A549 (cell line): ENCODE measurements around the gene POLR2E. TPM values are rescaled to one million over a fixed set of nuclear protein-coding genes. Genes with fewer than 3 reads are reported as not detected.

Experiments used
- ATAC-seq, 2 experiments: fragments of 200-7000 bp in 1 of 2; fragments of >200 bp in 1 of 2; cut with Nextera tagmentation in 1 of 2; cut with Tn5 transposase in 1 of 2; 3 replicates each; pipeline versions ENCODE4 v1.8.0 to v1.9.1; 2018 to 2020; ENCODE audit warnings: mild to moderate bottlenecking in 1 of 2, moderate library complexity in 1 of 2
- CTCF ChIA-PET: fragments of 300-600 bp; sonication (Branson Sonifier 250); formaldehyde crosslinking; extraction: SDS; loops from one replicate; lab custom pipeline; 2021; ENCODE audit warnings: antibody characterized with exemption, inconsistent platforms; lab: Yijun Ruan, JAX
- POLR2A ChIA-PET: fragments of 350-600 bp; formaldehyde crosslinking; extraction: SDS; loops from one replicate; lab custom pipeline; 2021; ENCODE audit warnings: antibody characterized with exemption, inconsistent platforms; lab: Yijun Ruan, JAX
- DNase-seq, 2 experiments: peaks; one replicate each; pipeline versions ENCODE4 v3.0.0 to v3.0.0-alpha.2; 2011 to 2016; ENCODE audit warnings: low read depth in 1 of 2, low spot score in 1 of 2
- FAIRE-seq: peaks from 2 replicates; lab custom pipeline; 2011; peaks lifted over from hg19 to GRCh38; lab: Jason Lieb, UNC
- H3K27ac ChIP-seq, 2 experiments: fragments of >200 bp; sonication (Bioruptor Twin); formaldehyde crosslinking; 3 replicates each; pipeline ENCODE4 v1.5.1; 2016 to 2017
- H3K4me1 ChIP-seq: fragments of >200 bp; sonication (Bioruptor Twin); formaldehyde crosslinking; 3 replicates; pipeline ENCODE4 v1.6.1; 2016
- H3K4me2 ChIP-seq: fragments of >200 bp; sonication (Bioruptor Twin); formaldehyde crosslinking; 3 replicates; pipeline ENCODE4 v1.6.1; 2016
- H3K4me3 ChIP-seq: fragments of >200 bp; sonication (Bioruptor Twin); formaldehyde crosslinking; 3 replicates; pipeline ENCODE4 v1.5.1; 2016
- H3K9me3 ChIP-seq: fragments of >200 bp; sonication (Bioruptor Twin); formaldehyde crosslinking; 3 replicates; pipeline ENCODE4 v1.6.1; 2016
- BCL3 ChIP-seq: fragments of >200 bp; sonication (Bioruptor Twin); formaldehyde crosslinking; IDR thresholded peaks from 3 replicates; pipeline ENCODE4 v1.6.1; 2016
- CEBPB ChIP-seq, 2 experiments: fragments of >200 bp in 1 of 2; sonication (Bioruptor Twin) in 1 of 2; formaldehyde crosslinking in 1 of 2; IDR thresholded peaks; 2 replicates each; pipeline ENCODE4 v1.6.1; 2012 to 2016
- CHD2 ChIP-seq: fragments of 150-350 bp; IDR thresholded peaks from 2 replicates; pipeline ENCODE4 v1.6.1; 2014; ENCODE audit warnings: low read length; ENCODE audit not compliant: partially characterized antibody
- CHD4 ChIP-seq: fragments of 200-600 bp; sonication (generic); IDR thresholded peaks from 2 replicates; pipeline ENCODE4 v1.6.1; 2016; ENCODE audit warnings: antibody characterized with exemption, mild to moderate bottlenecking, borderline replicate concordance
- E2F6 ChIP-seq: IDR thresholded peaks from 2 replicates; pipeline ENCODE4 v1.6.1; 2012; ENCODE audit warnings: low read depth, borderline replicate concordance
- EHMT2 ChIP-seq: fragments of 200-600 bp; sonication (generic); IDR thresholded peaks from 2 replicates; pipeline ENCODE4 v1.6.1; 2016; ENCODE audit warnings: antibody characterized with exemption, low read depth, mild to moderate bottlenecking, moderate library complexity
- ELK1 ChIP-seq: fragments of 150-350 bp; IDR thresholded peaks from 2 replicates; pipeline ENCODE4 v1.6.1; 2014; ENCODE audit warnings: low read depth, mild to moderate bottlenecking, low read length
- ESRRA ChIP-seq: fragments of 150-350 bp; IDR thresholded peaks from 2 replicates; pipeline ENCODE4 v1.6.1; 2014; ENCODE audit warnings: mild to moderate bottlenecking, low read length, borderline replicate concordance
- FOXS1 ChIP-seq: fragments of 250-450 bp; sonication (Bioruptor Pico); IDR thresholded peaks from 2 replicates; pipeline ENCODE4 v1.5.0; 2020; ENCODE audit warnings: mild to moderate bottlenecking, moderate library complexity
- GATA3 ChIP-seq: IDR thresholded peaks from 2 replicates; pipeline ENCODE4 v1.6.1; 2012; ENCODE audit warnings: borderline replicate concordance
- HDAC2 ChIP-seq: fragments of 200-600 bp; sonication (generic); IDR thresholded peaks from 2 replicates; pipeline ENCODE4 v1.6.1; 2016
- HOXA7 ChIP-seq: fragments of 250-450 bp; sonication (Bioruptor Pico); IDR thresholded peaks from 2 replicates; pipeline ENCODE4 v1.5.0; 2020; ENCODE audit warnings: mild to moderate bottlenecking, moderate library complexity
- JUN ChIP-seq, 2 experiments: fragments of >200 bp; sonication (Bioruptor Twin); formaldehyde crosslinking; IDR thresholded peaks; 2 replicates in 1 of 2; 3 replicates in 1 of 2; pipeline ENCODE4 v1.6.1; 2016 to 2017
- JUNB ChIP-seq: fragments of >200 bp; sonication (Bioruptor Twin); formaldehyde crosslinking; IDR thresholded peaks from 2 replicates; pipeline ENCODE4 v1.6.1; 2016
- KDM1A ChIP-seq: fragments of 200-600 bp; sonication (generic); IDR thresholded peaks from 2 replicates; pipeline ENCODE4 v1.6.1; 2016; ENCODE audit warnings: low read depth, mild to moderate bottlenecking
- MAZ ChIP-seq: fragments of 150-350 bp; IDR thresholded peaks from 2 replicates; pipeline ENCODE4 v1.6.1; 2014; ENCODE audit warnings: antibody characterized with exemption, low read depth, low read length, borderline replicate concordance
- NFE2L2 ChIP-seq: fragments of 150-350 bp; conservative IDR thresholded peaks from 2 replicates; pipeline ENCODE4 v1.6.1; 2014; ENCODE audit warnings: low read length
- NR3C1 ChIP-seq: fragments of >200 bp; sonication (Bioruptor Twin); formaldehyde crosslinking; IDR thresholded peaks from 3 replicates; pipeline ENCODE4 v1.6.1; 2017
- PBX3 ChIP-seq: IDR thresholded peaks from 2 replicates; pipeline ENCODE4 v1.6.1; 2012
- POLR2AphosphoS2 ChIP-seq: conservative IDR thresholded peaks from 2 replicates; pipeline ENCODE4 v1.6.1; 2012; ENCODE audit warnings: low read length, improper control_type of control experiment, inconsistent platforms
- RAD21 ChIP-seq, 2 experiments: fragments of >200 bp in 1 of 2; sonication (Bioruptor Twin) in 1 of 2; formaldehyde crosslinking in 1 of 2; IDR thresholded peaks in 1 of 2; conservative IDR thresholded peaks in 1 of 2; 2 replicates in 1 of 2; 3 replicates in 1 of 2; pipeline ENCODE4 v1.6.1; 2012 to 2018; ENCODE audit warnings: inconsistent platforms in 1 of 2
- RARB ChIP-seq: fragments of 250-450 bp; sonication (Bioruptor Pico); IDR thresholded peaks from 2 replicates; pipeline ENCODE4 v1.8.0; 2021; ENCODE audit warnings: mild to moderate bottlenecking, moderate library complexity
- REST ChIP-seq: fragments of 200-600 bp; sonication (generic); IDR thresholded peaks from 2 replicates; pipeline ENCODE4 v1.6.1; 2016; ENCODE audit warnings: antibody characterized with exemption, mild to moderate bottlenecking, moderate library complexity
- SMC3 ChIP-seq: fragments of >200 bp; sonication (Bioruptor Twin); formaldehyde crosslinking; IDR thresholded peaks from 3 replicates; pipeline ENCODE4 v1.6.1; 2018; ENCODE audit warnings: inconsistent platforms
- SREBF2 ChIP-seq: fragments of 450-650 bp; IDR thresholded peaks from 2 replicates; pipeline ENCODE4 v1.6.1; 2014; ENCODE audit warnings: mild to moderate bottlenecking, moderate library complexity
- USF2 ChIP-seq: fragments of 450-650 bp; IDR thresholded peaks from 2 replicates; pipeline ENCODE4 v1.6.1; 2014; ENCODE audit warnings: antibody characterized with exemption
- ZC3H11A ChIP-seq: fragments of 450-650 bp; IDR thresholded peaks from 2 replicates; pipeline ENCODE4 v1.6.1; 2014; ENCODE audit warnings: antibody characterized with exemption, mild to moderate bottlenecking
- ZSCAN20 ChIP-seq: fragments of 250-450 bp; sonication (Bioruptor Pico); IDR thresholded peaks from 2 replicates; pipeline ENCODE4 v1.8.0; 2022; ENCODE audit warnings: mild to moderate bottlenecking, moderate library complexity
- WGBS: methylation state at CpG from one replicate; pipeline ENCODE4 v1.1.6; 2017; ENCODE audit errors: missing lambda C conversion rate; 5-methylcytosine and 5-hydroxymethylcytosine counted together
- polyA plus RNA-seq, 4 experiments: library from polyadenylated mRNA; depleted of rRNA in 3 of 4; stranded (reverse); fragments of >200 nt; fragmentation: RNase III in 1 of 4; extraction: RNeasy Plus Mini Kit Qiagen cat#74134 plus additional on column Dnase treatment in 1 of 4; gene quantifications; 2 replicates in 3 of 4; 3 replicates in 1 of 4; pipeline ENCODE4 v1.2.3, GENCODE V29; 2011 to 2017

Gene POLR2E
- polyA plus RNA-seq, 2 of the 4 experiments (the other 2 are of a cell fraction), result 99.6 to 172 TPM

- CTCF ChIA-PET, result interaction anchor here (0.6 to 1.4 kb wide), 3 partner anchors 12 to 24 kb away, joined by 3 read pairs; no protein-coding TSS in a partner anchor
- no peaks in the 10 kb centered on the region for H3K9me3 ChIP-seq
- no peak overlapping the region for H3K27ac ChIP-seq
- DNase-seq (no peak), FAIRE-seq (no peak), ATAC-seq (no peak)
- TF ChIP-seq RARB (CRISPR knock-in tag) (no peak), KDM1A (no peak), RAD21 (conservative IDR thresholded peaks at IDR 0.05 in 1 of 2, IDR thresholded peaks at IDR 0.05 in 1 of 2) (no peak), MAZ (no peak), CHD4 (no peak), CEBPB (IDR thresholded peaks at IDR 0.05) (no peak), USF2 (no peak), FOXS1 (CRISPR knock-in tag) (no peak), SREBF2 (no peak), GATA3 (no peak), ZSCAN20 (CRISPR knock-in tag) (no peak), HDAC2 (no peak), CHD2 (no peak), HOXA7 (CRISPR knock-in tag) (no peak)
- H3K4me1 ChIP-seq, result peaks cover 6% of the 10 kb centered on the region; the same call in 1 of the 3 replicates
- no peak overlapping the region for H3K4me2 ChIP-seq
- WGBS, result 97% methylated on average over 6 of the region's 32 CpGs
- H3K4me3 ChIP-seq, result no peak overlapping the region
- POLR2A ChIA-PET, result no interaction called here
Observed at GRCh38 chr19:1089126-1089771, 5.9 kb downstream of the POLR2E start.

- peaks cover 4% of the 10 kb centered on the region; the same call in 1 of the 3 replicates for H3K4me1 ChIP-seq
- ChIA-PET CTCF (interaction anchor here (1.4 kb wide), 1 partner anchor 13 kb away, joined by 3 read pairs; no protein-coding TSS in a partner anchor), POLR2A (no interaction called here)
- no peak overlapping the region for H3K4me3 ChIP-seq
- FAIRE-seq (no peak), ATAC-seq (no peak; a peak in 1 of 6 replicates), DNase-seq (no peak)
- WGBS, result 92% methylated on average over 10 of the region's 27 CpGs
- no peak overlapping the region for H3K4me2 ChIP-seq
- H3K9me3 ChIP-seq, result no peaks in the 10 kb centered on the region
- no peak overlapping the region for H3K27ac ChIP-seq
- no peak for TF ChIP-seq ELK1
- no peak for TF ChIP-seq NFE2L2
- TF ChIP-seq BCL3, result no peak
- TF ChIP-seq E2F6, result no peak
- TF ChIP-seq ZC3H11A, result no peak
- no peak for TF ChIP-seq JUN (IDR thresholded peaks at IDR 0.05)
- no peak for TF ChIP-seq SMC3
- no peak for TF ChIP-seq FOXS1 (CRISPR knock-in tag)
- TF ChIP-seq NR3C1, result no peak
- no peak for TF ChIP-seq ESRRA
- no peak for TF ChIP-seq JUNB
- no peak for TF ChIP-seq PBX3
- no peak for TF ChIP-seq REST
- TF ChIP-seq EHMT2, result no peak
- no peak for TF ChIP-seq POLR2AphosphoS2
Observed at GRCh38 chr19:1088416-1089010, 6.7 kb downstream of the POLR2E start.
